Transverse colon (tissue), 4 donors: ENCODE results near the gene DNAJB13. TPM values are rescaled to one million over a fixed set of nuclear protein-coding genes. Genes with fewer than 3 reads are reported as not detected.

Experiments
- DNase-seq: peaks from one replicate; pipeline ENCODE4 v3.0.0-alpha.2; 2019
- H3K27ac ChIP-seq, 4 donors: fragments of 200-600 bp; sonication (generic); 2 replicates each; pipeline ENCODE4 v1.5.1; 2016 to 2018; ENCODE audit warnings: inconsistent platforms in 4 of 4
- H3K27me3 ChIP-seq: fragments of 200-600 bp; sonication (generic); 2 replicates; pipeline ENCODE4 v1.5.1; 2017; ENCODE audit warnings: inconsistent platforms
- H3K36me3 ChIP-seq, 4 donors: fragments of 200-600 bp; sonication (generic); 2 replicates each; pipeline ENCODE4 v1.5.1; 2017 to 2019; ENCODE audit warnings: inconsistent platforms in 4 of 4
- H3K4me1 ChIP-seq, 4 donors: fragments of 200-600 bp; sonication (generic); 2 replicates each; pipeline ENCODE4 v1.5.1; 2017 to 2020; ENCODE audit warnings: inconsistent platforms in 4 of 4
- H3K4me3 ChIP-seq, 4 donors: fragments of 200-600 bp; sonication (generic); 1 replicate in 1 of 4; 2 replicates in 3 of 4; pipeline versions ENCODE4 v1.5.1 to v1.6.1; 2017 to 2019; ENCODE audit warnings: inconsistent platforms in 4 of 4
- H3K9me3 ChIP-seq, 2 donors: fragments of 200-600 bp; sonication (generic); 2 replicates each; pipeline ENCODE4 v1.5.1; 2017 to 2019; ENCODE audit warnings: inconsistent platforms in 2 of 2
- EP300 ChIP-seq: sonication (generic); formaldehyde crosslinking; IDR thresholded peaks from one replicate; pipeline ENCODE4 v1.6.1; 2017; ENCODE audit warnings: antibody characterized with exemption, low read depth
- POLR2A ChIP-seq: fragments of 450-650 bp; IDR thresholded peaks from one replicate; pipeline ENCODE4 v1.6.1; 2016; ENCODE audit warnings: antibody characterized with exemption, mild to moderate bottlenecking, moderate library complexity
- POLR2AphosphoS5 ChIP-seq, 3 donors: sonication (generic); formaldehyde crosslinking; IDR thresholded peaks; one replicate each; pipeline ENCODE4 v1.6.1; 2016; ENCODE audit warnings: antibody characterized with exemption in 3 of 3
- WGBS, 2 donors: methylation state at CpG; one replicate each; pipeline ENCODE4 v1.1.5; 2018; ENCODE audit warnings: low coverage in 1 of 2; 5-methylcytosine and 5-hydroxymethylcytosine counted together
- in situ Hi-C, 4 donors: fragments of 200-750 bp; cut with MboI; loops; one replicate each; pipeline versions ENCODE4 v1.15.0 to v1.15.1; 2017; ENCODE audit warnings: low sequenced_read_pairs in 3 of 4, low pct_ligation_motif_present in 1 of 4, low pct_unique_long_range_greater_than_20kb in 1 of 4
- intact Hi-C: fragments of 100-400 bp; cut with DNase I; formaldehyde crosslinking; loops from one replicate; pipeline ENCODE4 v1.15.1; 2023; ENCODE audit warnings: low total_unique reads
- total RNA-seq, 4 donors: library from RNA; depleted of rRNA; stranded (reverse); fragments of >200 nt; gene quantifications; one replicate each; pipeline ENCODE4 v1.1.0, GENCODE V29; 2016
- TF ChIP-seq, protein P1 (sequence below), 5 experiments: fragments of 200-600 bp in 3 of 5; fragments of 450-650 bp in 2 of 5; sonication (generic) in 3 of 5; IDR thresholded peaks; 1 replicate in 2 of 5; 2 replicates in 3 of 5; pipeline ENCODE4 v1.5.1; 2016 to 2017; ENCODE audit warnings: antibody characterized with exemption in 5 of 5, inconsistent platforms in 3 of 5, mild to moderate bottlenecking in 2 of 5, moderate library complexity in 1 of 5

Gene DNAJB13
- total RNA-seq, 4 donors from 2014 or later, result not detected

- no peaks in the 10 kb centered on the region for H3K9me3 ChIP-seq
- H3K36me3 ChIP-seq, result no peaks in the 10 kb centered on the region
- in situ Hi-C loops (loop anchor here in 2 of 4 donors (25.0 kb wide), 2 partner anchors 129 to 604 kb away; no protein-coding TSS in a partner anchor), intact Hi-C loops (no loop called here)
- H3K4me3 ChIP-seq, result no peak overlapping the region
- 73 to 86% methylated on average over 8 to 18 of the region's 18 CpGs for WGBS, 2 donors
- TF ChIP-seq, protein P1, sequence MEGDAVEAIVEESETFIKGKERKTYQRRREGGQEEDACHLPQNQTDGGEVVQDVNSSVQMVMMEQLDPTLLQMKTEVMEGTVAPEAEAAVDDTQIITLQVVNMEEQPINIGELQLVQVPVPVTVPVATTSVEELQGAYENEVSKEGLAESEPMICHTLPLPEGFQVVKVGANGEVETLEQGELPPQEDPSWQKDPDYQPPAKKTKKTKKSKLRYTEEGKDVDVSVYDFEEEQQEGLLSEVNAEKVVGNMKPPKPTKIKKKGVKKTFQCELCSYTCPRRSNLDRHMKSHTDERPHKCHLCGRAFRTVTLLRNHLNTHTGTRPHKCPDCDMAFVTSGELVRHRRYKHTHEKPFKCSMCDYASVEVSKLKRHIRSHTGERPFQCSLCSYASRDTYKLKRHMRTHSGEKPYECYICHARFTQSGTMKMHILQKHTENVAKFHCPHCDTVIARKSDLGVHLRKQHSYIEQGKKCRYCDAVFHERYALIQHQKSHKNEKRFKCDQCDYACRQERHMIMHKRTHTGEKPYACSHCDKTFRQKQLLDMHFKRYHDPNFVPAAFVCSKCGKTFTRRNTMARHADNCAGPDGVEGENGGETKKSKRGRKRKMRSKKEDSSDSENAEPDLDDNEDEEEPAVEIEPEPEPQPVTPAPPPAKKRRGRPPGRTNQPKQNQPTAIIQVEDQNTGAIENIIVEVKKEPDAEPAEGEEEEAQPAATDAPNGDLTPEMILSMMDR (IDR thresholded peaks at IDR 0.05), result no peak
- TF ChIP-seq EP300 (no peak), POLR2A (no peak), POLR2AphosphoS5 (IDR thresholded peaks at IDR 0.05) (no peak)
- no peak for DNase-seq
- no peaks in the 10 kb centered on the region for H3K4me1 ChIP-seq
- no peaks in the 10 kb centered on the region for H3K27me3 ChIP-seq
- H3K27ac ChIP-seq, result no peak overlapping the region
Observed at GRCh38 chr11:73958521-73959141, 7.8 kb downstream of the DNAJB13 start.

DNA sequence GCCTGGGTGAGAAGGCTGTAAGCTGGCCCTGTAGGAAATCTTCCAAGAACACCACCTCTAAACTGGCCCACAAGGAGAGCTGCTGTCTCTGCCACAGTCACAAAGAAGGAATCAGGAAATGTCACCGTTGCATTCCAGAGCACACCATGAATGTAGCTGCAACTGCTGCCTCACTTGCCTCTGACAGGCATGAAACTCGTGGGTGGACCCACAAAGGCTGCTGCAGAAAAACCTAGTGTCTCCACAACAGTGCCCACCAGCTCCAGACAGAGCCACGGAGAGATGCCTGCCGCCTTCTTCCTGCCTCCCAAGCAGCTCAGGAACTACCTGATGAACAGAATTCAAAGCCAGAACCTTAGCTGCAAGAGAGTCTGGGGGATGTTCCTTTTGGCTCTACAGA, 10.5 kb downstream of the DNAJB13 start:
- in situ Hi-C loops (loop anchor here in 2 of 4 donors (25.0 kb wide), 2 partner anchors 126 to 601 kb away; no protein-coding TSS in a partner anchor), intact Hi-C loops (loop anchor here (10.0 kb wide), 2 partner anchors 63 to 143 kb away; no protein-coding TSS in a partner anchor)
- Histone ChIP-seq H3K9me3 (no peaks in the 10 kb centered on the region), H3K36me3 (no peaks in the 10 kb centered on the region), H3K4me1 (peaks cover 0 to 10% (median 3%) of the 10 kb centered on the region in 4 donors), H3K4me3 (no peak overlapping the region), H3K27ac (no peak overlapping the region), H3K27me3 (no peaks in the 10 kb centered on the region)
- no peak for TF ChIP-seq POLR2AphosphoS5 (IDR thresholded peaks at IDR 0.05)
- no peak for TF ChIP-seq EP300
- TF ChIP-seq POLR2A, result no peak
- TF ChIP-seq, protein P1 (IDR thresholded peaks at IDR 0.05), result no peak
- 79% methylated on average over 4 of the region's 4 CpGs; no CpG with 5 or more reads in 1 of the 2 donors for WGBS, 2 donors
- no peak for DNase-seq

DNA sequence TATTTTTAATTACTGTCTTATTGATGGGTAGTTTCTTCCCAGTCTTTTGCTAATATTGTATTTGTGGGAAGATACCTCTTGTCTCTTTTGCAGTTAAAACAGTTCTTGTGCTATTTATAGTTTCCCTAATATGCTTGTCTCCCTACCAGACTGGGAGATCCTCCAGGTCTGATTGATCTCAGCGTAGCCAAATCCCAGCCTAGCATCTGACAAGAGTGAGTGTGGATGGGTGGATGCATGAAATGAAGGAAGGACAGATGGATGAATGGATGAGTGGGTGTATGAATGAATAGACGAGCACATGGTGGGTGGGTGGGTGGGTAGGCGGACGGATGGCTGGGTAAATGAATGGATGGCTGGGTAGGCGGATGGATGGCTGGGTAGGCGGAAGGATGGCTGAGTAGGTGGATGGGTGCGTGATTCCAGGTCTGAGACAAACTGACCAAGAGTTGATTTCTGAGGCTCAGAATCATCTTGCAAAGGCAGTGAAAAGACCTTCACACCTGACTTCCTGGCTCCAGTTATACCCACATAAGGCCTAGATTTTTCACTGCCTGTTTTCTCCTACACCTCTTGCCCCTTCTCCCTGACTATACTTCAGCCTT, 11.4 kb downstream of the DNAJB13 start:
- in situ Hi-C loops, result loop anchor here in 2 of 4 donors (25.0 kb wide), 2 partner anchors 125 to 600 kb away; no protein-coding TSS in a partner anchor
- no peaks in the 10 kb centered on the region for H3K36me3 ChIP-seq
- TF ChIP-seq POLR2A (no peak), EP300 (no peak), POLR2AphosphoS5 (IDR thresholded peaks at IDR 0.05) (no peak)
- TF ChIP-seq, protein P1 (IDR thresholded peaks at IDR 0.05), result no peak
- no peak overlapping the region for H3K27ac ChIP-seq
- 80 to 83% methylated on average over 2 to 7 of the region's 7 CpGs for WGBS, 2 donors
- H3K4me1 ChIP-seq, result peaks cover 0 to 10% (median 3%) of the 10 kb centered on the region in 4 donors
- no peaks in the 10 kb centered on the region for H3K27me3 ChIP-seq
- H3K9me3 ChIP-seq, result no peaks in the 10 kb centered on the region
- DNase-seq, result no peak
- H3K4me3 ChIP-seq, result no peak overlapping the region
- intact Hi-C loops, result loop anchor here (10.0 kb wide), 2 partner anchors 63 to 143 kb away; no protein-coding TSS in a partner anchor

- Histone ChIP-seq H3K27ac (no peak overlapping the region), H3K4me3 (no peak overlapping the region), H3K9me3 (no peaks in the 10 kb centered on the region), H3K4me1 (peaks cover 0 to 10% (median 3%) of the 10 kb centered on the region in 4 donors), H3K27me3 (no peaks in the 10 kb centered on the region), H3K36me3 (no peaks in the 10 kb centered on the region)
- 78 to 90% methylated on average over 2 to 8 of the region's 8 CpGs for WGBS, 2 donors
- no peak for DNase-seq
- in situ Hi-C loops, result loop anchor here in 2 of 4 donors (25.0 kb wide), 2 partner anchors 123 to 598 kb away; no protein-coding TSS in a partner anchor
- intact Hi-C loops, result loop anchor here (10.0 kb wide), 2 partner anchors 61 to 141 kb away; no protein-coding TSS in a partner anchor
- TF ChIP-seq, protein P1 (IDR thresholded peaks at IDR 0.05), result no peak
- TF ChIP-seq POLR2A, result no peak
- no peak for TF ChIP-seq EP300
- no peak for TF ChIP-seq POLR2AphosphoS5 (IDR thresholded peaks at IDR 0.05)
Observed at GRCh38 chr11:73963861-73964260, 13.0 kb downstream of the DNAJB13 start.
